ENCODE results near the gene STX8.

GRCh38 chr17:9242983-9243382, 332.6 kb downstream of the STX8 start:
- no peak for TF ChIP-seq TAF1 (IDR thresholded peaks at IDR 0.05; ENCODE audit: borderline replicate concordance, low read depth, low read length)
- no peak for TF ChIP-seq POLR2A (IDR thresholded peaks at IDR 0.05; ENCODE audit: low read depth, low read length)

All from GM12892 (cell line).